Stimulated activated CD4-positive, alpha-beta T cell treated with anti-CD3 and anti-CD28 coated beads, Interleukin-4, amount 100 ng/mL, for 24 hours (primary cell): ENCODE data around the gene TEDC1.

Experiments
- DNase-seq: peaks from one replicate; pipeline ENCODE4 v3.0.0-alpha.2; 2020

TEDC1 gene

GRCh38 chr14:105458010-105458409 lies 33.0 kb upstream of the TEDC1 start:
- DNase-seq: no peak

GRCh38 chr14:105458571-105458970 lies 32.5 kb upstream of the TEDC1 start:
- no peak for DNase-seq

- no peak for DNase-seq
Observed at GRCh38 chr14:105460116-105460515, 30.9 kb upstream of the TEDC1 start.

GRCh38 chr14:105460616-105461015 lies 30.4 kb upstream of the TEDC1 start:
- DNase-seq: no peak

- no peak for DNase-seq
Observed at GRCh38 chr14:105461903-105462302, 29.1 kb upstream of the TEDC1 start.

GRCh38 chr14:105464501-105464900 lies 26.5 kb upstream of the TEDC1 start:
- DNase-seq: no peak

- no peak for DNase-seq
Observed at GRCh38 chr14:105465209-105466031, 25.6 kb upstream of the TEDC1 start.

- DNase-seq: no peak
Observed at GRCh38 chr14:105466531-105467248, 24.4 kb upstream of the TEDC1 start.

GRCh38 chr14:105467249-105467941 lies 23.7 kb upstream of the TEDC1 start:
- no peak for DNase-seq

- DNase-seq: no peak
Observed at GRCh38 chr14:105467942-105468471, 23.0 kb upstream of the TEDC1 start.

GRCh38 chr14:105468621-105469241 lies 22.3 kb upstream of the TEDC1 start:
- DNase-seq: no peak

- no peak for DNase-seq
Observed at GRCh38 chr14:105469456-105470349, 21.3 kb upstream of the TEDC1 start.

GRCh38 chr14:105470350-105471296 lies 20.4 kb upstream of the TEDC1 start:
- no peak for DNase-seq

- no peak for DNase-seq
Observed at GRCh38 chr14:105471297-105471821, 19.7 kb upstream of the TEDC1 start.

- no peak for DNase-seq
Observed at GRCh38 chr14:105471823-105472485, 19.1 kb upstream of the TEDC1 start.

- no peak for DNase-seq
Observed at GRCh38 chr14:105472486-105472991, 18.5 kb upstream of the TEDC1 start.

GRCh38 chr14:105473033-105473676 lies 17.9 kb upstream of the TEDC1 start:
- DNase-seq: no peak

- peak; percentile 65 for DNase-seq
Observed at GRCh38 chr14:105473677-105474482, 17.2 kb upstream of the TEDC1 start.
